SK-N-DZ (cell line): ENCODE data around the gene APIP.
"Not testable (repeated sequence)": the region's sequence is repeated elsewhere in the genome, so short reads cannot be mapped to it uniquely, and the experiment has no call there.

Experiments used
- DNase-seq: peaks from one replicate; pipeline ENCODE4 v3.0.0-alpha.2; 2015; ENCODE audit warnings: low spot score

APIP gene

GRCh38 chr11:34926101-34926830 is 10.1 kb upstream of the APIP start:
- DNase-seq, result peak; percentile 49

- DNase-seq, result no peak
These were observed 8.5 kb upstream of the APIP start for GRCh38 chr11:34924714-34925113.

- no peak for DNase-seq
These were observed 5.0 kb upstream of the APIP start for GRCh38 chr11:34921156-34921555.

GRCh38 chr11:34916843-34917770 is 928 bp upstream of the APIP start:
- no peak for DNase-seq

- DNase-seq, result no peak
These were observed 804 bp downstream of the APIP start for GRCh38 chr11:34915136-34916014.

- DNase-seq, result not testable (repeated sequence)
These were observed 2.6 kb downstream of the APIP start for GRCh38 chr11:34913556-34913955.

- no peak for DNase-seq
These were observed 4.5 kb downstream of the APIP start for GRCh38 chr11:34911676-34912075.

GRCh38 chr11:34910817-34911216 is 5.4 kb downstream of the APIP start:
- no peak for DNase-seq

GRCh38 chr11:34909955-34910354 is 6.2 kb downstream of the APIP start:
- no peak for DNase-seq

- DNase-seq, result no peak
These were observed 6.8 kb downstream of the APIP start for GRCh38 chr11:34909415-34909814.

GRCh38 chr11:34907934-34908593 is 8.1 kb downstream of the APIP start:
- no peak for DNase-seq

- DNase-seq, result no peak
These were observed 10.5 kb downstream of the APIP start for GRCh38 chr11:34905666-34906065.

GRCh38 chr11:34904421-34904955 is 11.7 kb downstream of the APIP start:
- no peak for DNase-seq

GRCh38 chr11:34899633-34900016 is 16.6 kb downstream of the APIP start:
- no peak for DNase-seq

- no peak for DNase-seq
These were observed 17.7 kb downstream of the APIP start for GRCh38 chr11:34898474-34898873.

- DNase-seq, result no peak
These were observed 18.9 kb downstream of the APIP start for GRCh38 chr11:34897171-34897870.

GRCh38 chr11:34896191-34896590 is 20.0 kb downstream of the APIP start:
- DNase-seq, result not testable (repeated sequence)

GRCh38 chr11:34893416-34893815 is 22.8 kb downstream of the APIP start:
- DNase-seq, result no peak

GRCh38 chr11:34891611-34892010 is 24.6 kb downstream of the APIP start:
- DNase-seq, result no peak

- DNase-seq, result no peak
These were observed 25.4 kb downstream of the APIP start for GRCh38 chr11:34890812-34891211.
